Ectodermal cell (in vitro differentiated cells): ENCODE results near the gene CNOT8.

ENCODE experiments used
- H3K27ac ChIP-seq: 2 replicates; pipeline ENCODE4 v1.7.0; 2013; ENCODE audit warnings: mild to moderate bottlenecking, low read depth, low read length; ENCODE audit not compliant: insufficient read depth, poor library complexity, severe bottlenecking
- H3K27me3 ChIP-seq: 2 replicates; pipeline ENCODE4 v1.7.0; 2013; ENCODE audit warnings: mild to moderate bottlenecking, low read length; ENCODE audit not compliant: insufficient read depth, control insufficient read depth, poor library complexity, severe bottlenecking
- H3K36me3 ChIP-seq: one replicate; pipeline ENCODE4 v1.7.0; 2013; ENCODE audit warnings: low read length; ENCODE audit not compliant: control insufficient read depth, insufficient read depth
- H3K4me1 ChIP-seq: one replicate; pipeline ENCODE4 v1.7.0; 2013; ENCODE audit warnings: low read length; ENCODE audit not compliant: control insufficient read depth, insufficient read depth
- H3K4me3 ChIP-seq: 2 replicates; pipeline ENCODE4 v1.7.0; 2013; ENCODE audit warnings: low read depth, low read length, control low read depth; ENCODE audit not compliant: insufficient read depth
- H3K9me3 ChIP-seq: 2 replicates; pipeline ENCODE4 v1.7.0; 2013; ENCODE audit warnings: mild to moderate bottlenecking, low read length, moderate library complexity; ENCODE audit not compliant: control insufficient read depth
- WGBS, 2 experiments: methylation state at CpG; one replicate each; pipeline ENCODE4 v1.1.7; 2013; ENCODE audit warnings: missing lambda C conversion rate in 2 of 2; 5-methylcytosine and 5-hydroxymethylcytosine counted together

The CNOT8 gene

GRCh38 chr5:154849264-154849785, 9.1 kb upstream of the CNOT8 start:
- Histone ChIP-seq H3K4me1 (no peaks in the 10 kb centered on the region), H3K36me3 (no peaks in the 10 kb centered on the region), H3K27me3 (no peaks in the 10 kb centered on the region), H3K4me3 (peak overlapping the region; percentile 44), H3K9me3 (no peaks in the 10 kb centered on the region), H3K27ac (no peak overlapping the region)
- WGBS, 2 experiments: 90 to 91% methylated on average over 5 to 6 of the region's 6 CpGs

- no peaks in the 10 kb centered on the region for H3K36me3 ChIP-seq
- peak overlapping the region; percentile 38 for H3K27ac ChIP-seq
- H3K27me3 ChIP-seq: no peaks in the 10 kb centered on the region
- peak overlapping the region; percentile 44 for H3K4me3 ChIP-seq
- WGBS, 2 experiments: 77 to 80% methylated on average over 2 of the region's 2 CpGs
- no peaks in the 10 kb centered on the region for H3K4me1 ChIP-seq
- H3K9me3 ChIP-seq: no peaks in the 10 kb centered on the region
Measured at GRCh38 chr5:154849791-154850201, 8.6 kb upstream of the CNOT8 start.

DNA sequence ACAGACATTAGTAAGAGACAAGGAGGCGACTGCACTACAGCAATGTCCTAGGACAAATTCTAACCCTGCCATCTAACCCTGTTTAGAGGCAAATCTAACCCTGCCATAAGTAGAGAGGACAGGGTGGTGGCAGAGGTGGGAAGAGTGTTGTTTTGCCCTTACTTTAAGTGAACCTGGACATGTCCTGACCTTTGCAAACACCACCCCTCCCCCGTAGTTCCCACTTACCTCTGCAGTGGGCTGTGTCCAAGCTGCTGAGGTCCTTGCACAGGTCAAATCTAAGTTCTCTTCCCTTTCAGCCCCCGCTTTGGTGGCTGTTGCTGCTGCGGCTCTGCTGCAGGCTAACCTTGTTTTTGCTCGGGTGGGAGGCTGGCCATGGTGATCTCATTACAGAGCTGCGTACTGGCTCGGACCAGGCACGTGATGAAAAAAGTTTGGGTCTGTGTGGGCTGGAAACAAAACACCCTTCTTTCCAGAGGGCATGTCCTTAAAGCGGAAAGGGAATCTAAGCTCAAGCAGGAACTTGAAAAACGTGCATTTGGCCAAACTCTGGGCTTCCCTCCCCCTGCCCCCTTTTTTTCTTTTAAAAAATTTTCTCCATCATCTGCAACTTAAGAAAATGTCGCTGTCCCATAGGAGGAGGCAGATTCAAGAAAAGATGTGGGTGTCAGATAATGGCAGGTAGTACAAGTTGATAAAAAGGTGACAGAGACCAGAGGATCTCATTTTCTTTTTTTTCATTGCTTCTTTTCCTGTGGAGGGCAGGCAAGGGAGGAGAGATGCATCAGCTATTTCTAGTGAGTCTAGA, 8.0 kb upstream of the CNOT8 start, which contains the start of gene FAXDC2:
Gene FAXDC2, minus strand, starts transcription at position 349 of the 808 bp plus-strand sequence. CDS start 12,425 bp downstream, outside the sequence.
- Histone ChIP-seq H3K4me3 (peak within 1 kb of the TSS; percentile 44), H3K36me3 (no peaks in the 10 kb centered on the region), H3K4me1 (no peaks in the 10 kb centered on the region), H3K27me3 (no peaks in the 10 kb centered on the region), H3K27ac (peak within 1 kb of the TSS; percentile 38), H3K9me3 (no peaks in the 10 kb centered on the region)
- WGBS, 2 experiments: 10 to 14% methylated on average over 11 of the region's 11 CpGs

- WGBS, 2 experiments: 92 to 96% methylated on average over 3 of the region's 3 CpGs
- no peak overlapping the region for H3K27ac ChIP-seq
- no peaks in the 10 kb centered on the region for H3K4me1 ChIP-seq
- H3K36me3 ChIP-seq: no peaks in the 10 kb centered on the region
- no peaks in the 10 kb centered on the region for H3K9me3 ChIP-seq
- H3K27me3 ChIP-seq: no peaks in the 10 kb centered on the region
- no peak overlapping the region for H3K4me3 ChIP-seq
Measured at GRCh38 chr5:154851351-154851750, 7.1 kb upstream of the CNOT8 start.

DNA sequence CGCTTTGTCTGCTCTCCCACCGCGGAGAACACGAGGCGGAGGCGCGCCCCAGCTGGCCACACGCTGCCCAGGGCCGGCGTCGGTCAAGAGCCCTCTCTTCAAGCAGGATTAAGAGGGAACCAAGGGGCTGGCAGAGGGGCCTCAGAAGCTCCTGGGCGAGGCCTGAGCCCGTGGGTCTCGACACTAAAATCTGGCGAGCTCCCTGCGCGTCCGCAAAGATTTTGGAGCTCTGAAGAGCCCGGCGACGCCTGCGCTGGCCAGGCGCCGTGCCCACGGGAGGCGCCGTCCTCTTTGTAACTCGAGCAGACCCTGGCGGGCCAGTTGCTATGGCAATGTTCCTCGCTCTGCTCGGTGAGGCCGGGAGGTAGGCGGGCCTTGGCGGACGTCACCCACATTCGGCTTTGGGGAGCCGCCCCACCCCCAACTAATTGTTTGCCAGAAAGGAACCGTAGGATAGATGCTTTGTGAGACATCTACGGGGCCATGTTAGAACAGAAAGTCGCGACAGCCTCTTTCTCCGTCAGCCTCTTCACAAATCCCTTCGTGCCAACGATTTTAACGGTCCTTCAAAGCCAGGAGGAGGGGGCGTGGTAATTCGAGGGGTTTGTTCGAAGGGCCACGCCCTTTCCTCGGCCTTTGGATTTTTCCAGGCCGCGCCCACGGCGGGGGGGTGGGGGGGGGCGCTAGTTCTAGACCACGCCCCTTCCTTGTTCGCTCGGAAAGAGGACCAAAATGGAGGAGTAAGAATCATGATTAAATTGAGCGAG, 714 bp upstream of the CNOT8 start:
- Histone ChIP-seq H3K36me3 (no peaks in the 10 kb centered on the region), H3K4me3 (peak overlapping the region; percentile 87), H3K27ac (peak overlapping the region; percentile 99), H3K9me3 (no peaks in the 10 kb centered on the region), H3K4me1 (peaks cover 3% of the 10 kb centered on the region), H3K27me3 (no peaks in the 10 kb centered on the region)
- WGBS, 2 experiments: 0 to 1% methylated on average over 58 to 59 of the region's 59 CpGs

- no peaks in the 10 kb centered on the region for H3K9me3 ChIP-seq
- peak overlapping the region; percentile 87 for H3K4me3 ChIP-seq
- H3K4me1 ChIP-seq: peaks cover 3% of the 10 kb centered on the region
- no peaks in the 10 kb centered on the region for H3K36me3 ChIP-seq
- H3K27me3 ChIP-seq: no peaks in the 10 kb centered on the region
- H3K27ac ChIP-seq: peak overlapping the region; percentile 99
- whole genome bisulfite sequencing, 2 experiments: 14 to 18% methylated on average over 24 to 26 of the region's 26 CpGs
Measured at GRCh38 chr5:154858972-154859871, 795 bp downstream of the CNOT8 start.

- Histone ChIP-seq H3K4me1 (peaks cover 3% of the 10 kb centered on the region), H3K4me3 (peak overlapping the region; percentile 87), H3K9me3 (no peaks in the 10 kb centered on the region), H3K36me3 (no peaks in the 10 kb centered on the region), H3K27me3 (no peaks in the 10 kb centered on the region), H3K27ac (no peak overlapping the region)
- WGBS, 2 experiments: 59 to 63% methylated on average over 5 of the region's 5 CpGs
Measured at GRCh38 chr5:154860123-154860522, 1.7 kb downstream of the CNOT8 start.

GRCh38 chr5:154860765-154861164, 2.3 kb downstream of the CNOT8 start:
- Histone ChIP-seq H3K4me3 (no peak overlapping the region), H3K27me3 (no peaks in the 10 kb centered on the region), H3K36me3 (peaks cover 4% of the 10 kb centered on the region), H3K27ac (no peak overlapping the region), H3K9me3 (no peaks in the 10 kb centered on the region), H3K4me1 (peaks cover 3% of the 10 kb centered on the region)
- 91 to 95% methylated on average over 2 to 4 of the region's 4 CpGs for WGBS, 2 experiments

DNA sequence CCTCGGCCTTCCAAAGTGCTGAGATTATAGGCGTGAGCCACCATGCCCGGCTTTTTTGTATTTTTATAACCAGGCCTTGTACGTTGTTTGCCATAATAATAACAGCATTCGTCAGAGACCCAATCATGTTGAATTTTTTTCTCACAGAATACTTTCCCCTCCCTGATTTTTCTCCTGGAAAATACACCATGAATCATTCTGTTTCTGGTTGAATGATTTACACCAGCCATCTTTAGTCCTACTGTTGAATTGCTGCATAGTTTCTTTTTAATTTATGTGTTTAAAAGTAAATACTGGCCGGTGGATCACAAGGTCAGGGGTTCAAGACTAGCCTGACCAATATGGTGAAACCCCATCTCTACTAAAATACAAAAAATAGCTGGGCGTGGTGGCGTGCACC, 3.5 kb downstream of the CNOT8 start:
- no peak overlapping the region for H3K27ac ChIP-seq

More for the DNA sequence above, 3.5 kb downstream of the CNOT8 start:
- Histone ChIP-seq H3K4me3 (no peak overlapping the region), H3K9me3 (no peaks in the 10 kb centered on the region), H3K27me3 (no peaks in the 10 kb centered on the region), H3K4me1 (peaks cover 1% of the 10 kb centered on the region), H3K36me3 (peaks cover 9% of the 10 kb centered on the region)
- 92 to 95% methylated on average over 8 of the region's 8 CpGs for WGBS, 2 experiments
